Measurements from ENCODE around the gene ANKRD24.

DNA sequence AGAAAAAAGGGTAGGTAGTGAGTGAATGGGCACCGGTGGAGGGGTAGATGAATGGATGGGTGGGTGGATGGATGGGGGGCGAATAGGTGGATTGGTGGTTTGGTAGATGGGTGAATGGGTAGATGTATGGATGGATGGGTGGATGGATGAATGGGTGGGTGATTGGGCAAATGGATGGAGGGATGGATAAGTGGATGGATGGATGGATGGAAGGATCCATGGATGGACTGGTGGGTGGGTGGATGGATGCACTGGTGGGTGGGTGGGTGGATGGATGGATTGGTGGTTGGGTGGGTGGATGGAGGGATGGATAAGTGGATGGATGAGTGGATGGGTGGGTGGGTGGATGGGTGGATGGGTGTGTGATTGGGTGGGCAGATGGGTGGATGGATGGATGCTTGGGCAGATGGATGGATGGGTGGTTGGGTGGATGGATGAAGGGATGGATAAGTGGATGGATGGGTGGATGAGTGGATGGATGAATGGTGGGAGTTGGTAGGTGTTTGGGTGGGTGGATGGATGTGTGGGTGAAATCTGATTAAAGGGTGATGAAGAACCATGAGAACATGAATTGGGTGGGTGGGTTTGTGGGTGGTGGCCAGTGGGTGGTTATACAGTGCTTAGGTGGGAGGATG lies 2.3 kb downstream of the ANKRD24 start:
- TF ChIP-seq, protein P1, sequence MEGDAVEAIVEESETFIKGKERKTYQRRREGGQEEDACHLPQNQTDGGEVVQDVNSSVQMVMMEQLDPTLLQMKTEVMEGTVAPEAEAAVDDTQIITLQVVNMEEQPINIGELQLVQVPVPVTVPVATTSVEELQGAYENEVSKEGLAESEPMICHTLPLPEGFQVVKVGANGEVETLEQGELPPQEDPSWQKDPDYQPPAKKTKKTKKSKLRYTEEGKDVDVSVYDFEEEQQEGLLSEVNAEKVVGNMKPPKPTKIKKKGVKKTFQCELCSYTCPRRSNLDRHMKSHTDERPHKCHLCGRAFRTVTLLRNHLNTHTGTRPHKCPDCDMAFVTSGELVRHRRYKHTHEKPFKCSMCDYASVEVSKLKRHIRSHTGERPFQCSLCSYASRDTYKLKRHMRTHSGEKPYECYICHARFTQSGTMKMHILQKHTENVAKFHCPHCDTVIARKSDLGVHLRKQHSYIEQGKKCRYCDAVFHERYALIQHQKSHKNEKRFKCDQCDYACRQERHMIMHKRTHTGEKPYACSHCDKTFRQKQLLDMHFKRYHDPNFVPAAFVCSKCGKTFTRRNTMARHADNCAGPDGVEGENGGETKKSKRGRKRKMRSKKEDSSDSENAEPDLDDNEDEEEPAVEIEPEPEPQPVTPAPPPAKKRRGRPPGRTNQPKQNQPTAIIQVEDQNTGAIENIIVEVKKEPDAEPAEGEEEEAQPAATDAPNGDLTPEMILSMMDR (conservative IDR thresholded peaks at IDR 0.05; ENCODE audit: low read length) = no peak
- TF ChIP-seq EZH2phosphoT487 (IDR thresholded peaks at IDR 0.05; ENCODE audit: borderline replicate concordance) = no peak
